Activated CD4-positive, alpha-beta T cell treated with anti-CD3 and anti-CD28 coated beads for 36 hours (primary cell): ENCODE results near the gene CTSA. TPM values are rescaled to one million over a fixed set of nuclear protein-coding genes. Genes with fewer than 3 reads are reported as not detected.
A peak's percentile ranks its signal among the peaks of the same experiment; 100 is the strongest.

Experiments used
- ATAC-seq: fragments of 200-7000 bp; cut with Tn5 transposase; one replicate; pipeline ENCODE4 v1.10.0; 2021; ENCODE audit warnings: mild to moderate bottlenecking, moderate library complexity
- CTCF ChIA-PET: fragments of 350-600 bp; sonication (Branson Sonifier 250); formaldehyde crosslinking; loops from one replicate; lab custom pipeline; 2021; ENCODE audit warnings: antibody characterized with exemption; lab: Charles Lee
- POLR2A ChIA-PET: fragments of 350-600 bp; sonication (Branson Sonifier 250); formaldehyde crosslinking; loops from one replicate; lab custom pipeline; 2021; ENCODE audit warnings: antibody characterized with exemption, inconsistent platforms; lab: Charles Lee
- DNase-seq: peaks from one replicate; pipeline ENCODE4 v3.0.0-alpha.2; 2020
- H3K27ac Mint-ChIP-seq: one replicate; pipeline ENCODE4 v1.8.0; 2021; ENCODE audit warnings: mixed read lengths
- H3K27me3 Mint-ChIP-seq: one replicate; pipeline ENCODE4 v1.8.0; 2021; ENCODE audit warnings: mixed read lengths
- H3K36me3 Mint-ChIP-seq: one replicate; pipeline ENCODE4 v1.8.0; 2021; ENCODE audit warnings: low read depth, mixed read lengths
- H3K4me1 Mint-ChIP-seq: one replicate; pipeline ENCODE4 v1.8.0; 2021; ENCODE audit warnings: mixed read lengths
- H3K4me3 Mint-ChIP-seq: one replicate; pipeline ENCODE4 v1.8.0; 2021; ENCODE audit warnings: mild to moderate bottlenecking, moderate library complexity, mixed read lengths
- H3K9me3 Mint-ChIP-seq: one replicate; pipeline ENCODE4 v1.8.0; 2021; ENCODE audit warnings: low read depth, mixed read lengths
- intact Hi-C, 2 experiments: fragments of 100-400 bp; cut with DNase I in 1 of 2; cut with micrococcal nuclease in 1 of 2; formaldehyde crosslinking; loops; one replicate each; pipeline versions ENCODE4 v1.14.2 to v1.15.1; 2022 to 2024; cut with DNase I, micrococcal nuclease
- total RNA-seq, 2 experiments: library from RNA; stranded (reverse); gene quantifications; one replicate each; pipeline ENCODE4 v1.2.3, GENCODE V29; 2021

The CTSA gene
- total RNA-seq, 2 experiments from 2014 or later: 36.4 to 45.6 TPM

DNA sequence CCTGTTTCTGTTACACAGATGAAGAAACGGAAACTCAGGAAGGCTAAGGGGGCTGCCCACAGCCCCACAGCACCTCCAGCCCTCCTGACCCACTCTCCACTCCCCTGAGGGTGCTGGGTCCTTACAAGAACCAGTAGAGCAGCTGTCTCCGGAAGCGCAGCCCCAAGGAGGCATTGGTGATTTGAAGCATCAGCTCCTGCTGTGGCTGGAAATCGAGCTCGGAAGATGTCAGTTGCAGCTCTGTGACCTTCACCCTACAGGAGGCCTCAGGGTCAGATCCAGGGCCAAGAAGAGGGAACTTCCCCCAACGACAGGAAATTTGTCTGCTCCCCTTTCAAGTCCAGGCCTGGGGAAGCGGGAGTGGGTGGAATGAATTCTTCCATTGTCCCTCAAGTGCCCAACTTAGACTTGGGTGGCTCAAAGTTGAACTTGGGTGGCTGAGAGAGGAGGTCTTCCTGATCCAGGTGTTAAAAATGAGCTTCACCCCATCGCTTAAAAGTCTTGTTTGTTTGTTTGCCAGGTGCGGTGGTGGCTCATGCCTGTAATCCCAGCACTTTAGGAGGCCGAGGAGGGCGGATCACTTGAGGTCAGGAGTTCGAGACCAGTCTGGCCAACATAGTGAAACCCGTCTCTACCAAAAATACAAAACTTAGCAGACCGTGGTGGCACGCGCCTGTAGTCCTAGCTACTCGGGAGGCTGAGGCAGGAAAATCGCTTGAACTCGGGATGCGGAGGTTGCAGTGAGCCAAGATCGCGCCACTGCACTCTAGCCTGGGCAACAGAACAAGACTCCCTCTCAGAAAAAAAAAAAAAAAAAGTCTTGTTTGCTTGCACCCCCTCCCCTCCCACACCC is 18.9 kb downstream of the CTSA start:
- intact Hi-C loops: loop anchor here (1.0 kb wide), 3 partner anchors 25 to 98 kb away; partner anchors contain the start of genes UBE2C (in 1 of the 2) and ZSWIM1 (in 1 of the 2)
- Mint-ChIP-seq H3K27me3 (peaks cover 12% of the 10 kb centered on the region), H3K9me3 (no peaks in the 10 kb centered on the region), H3K36me3 (no peaks in the 10 kb centered on the region), H3K4me3 (peak overlapping the region; percentile 68), H3K4me1 (peaks cover 16% of the 10 kb centered on the region), H3K27ac (no peak overlapping the region)
- ChIA-PET CTCF (interaction anchor here (1.1 to 1.5 kb wide), 3 partner anchors 21 to 111 kb away, joined by 3 to 5 read pairs (median 4); no protein-coding TSS in a partner anchor), POLR2A (interaction anchor here (0.7 kb wide), 1 partner anchor 34 kb away, joined by 5 read pairs; no protein-coding TSS in a partner anchor)
- ATAC-seq: no peak
- DNase-seq: no peak

DNA sequence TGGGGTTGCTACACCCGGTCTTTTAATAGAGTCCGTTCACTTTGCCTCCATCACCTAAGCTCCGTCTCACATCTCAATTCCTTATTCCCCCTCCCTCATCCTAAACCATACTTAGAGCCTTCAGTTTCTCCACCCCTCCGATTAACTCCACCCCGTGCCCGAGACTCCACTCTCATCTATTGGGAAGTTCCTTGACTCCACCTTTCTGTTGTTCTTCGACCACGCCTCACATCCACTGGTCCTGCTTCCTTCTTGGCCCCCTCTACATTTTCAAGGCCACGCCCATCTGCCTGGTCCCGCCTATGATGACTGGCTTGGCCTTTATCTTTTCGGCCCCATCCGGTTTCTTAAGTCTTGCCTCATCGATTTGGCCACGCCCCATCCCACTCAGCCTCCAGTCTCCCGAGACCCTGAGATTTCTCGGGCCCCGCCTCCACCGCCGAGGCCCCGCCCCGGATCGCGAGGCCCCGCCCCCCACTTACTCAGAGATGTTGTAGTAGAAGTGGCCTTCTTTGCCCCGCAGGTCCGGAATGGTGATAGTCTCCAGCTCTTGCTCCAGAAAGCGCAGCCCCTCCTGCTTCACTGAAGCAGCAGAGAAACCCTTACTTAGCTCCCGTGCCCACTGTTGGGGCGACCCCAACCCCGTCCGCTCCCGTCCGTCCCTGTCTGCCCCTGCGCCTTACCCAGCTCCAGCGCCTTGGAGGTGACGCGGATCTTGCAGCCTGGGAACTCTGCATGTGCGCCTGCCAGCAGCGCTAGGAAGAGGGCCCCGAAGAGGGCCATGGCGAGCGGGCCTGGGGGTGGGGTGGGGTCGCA is 19.7 kb downstream of the CTSA start:
- CTCF ChIA-PET: interaction anchor here (0.7 to 1.5 kb wide), 5 partner anchors 9 to 112 kb away, joined by 3 to 5 read pairs (median 3); no protein-coding TSS in a partner anchor
- ATAC-seq: peak; percentile 92
- Mint-ChIP-seq H3K27me3 (peaks cover 12% of the 10 kb centered on the region), H3K9me3 (no peaks in the 10 kb centered on the region), H3K27ac (peak overlapping the region; percentile 80), H3K4me1 (peaks cover 16% of the 10 kb centered on the region), H3K4me3 (peak overlapping the region; percentile 68), H3K36me3 (no peaks in the 10 kb centered on the region)
- intact Hi-C loops: loop anchor here (1.0 kb wide), 7 partner anchors 20 to 453 kb away; partner anchors contain the start of genes ACOT8 (in 2 of the 2), UBE2C (in 2 of the 2), ZSWIM3 (in 2 of the 2) and CTSA (in 1 of the 2)
- POLR2A ChIA-PET: interaction anchor here (0.7 kb wide), 1 partner anchor 33 kb away, joined by 5 read pairs; no protein-coding TSS in a partner anchor
- peak; percentile 98 for DNase-seq

DNA sequence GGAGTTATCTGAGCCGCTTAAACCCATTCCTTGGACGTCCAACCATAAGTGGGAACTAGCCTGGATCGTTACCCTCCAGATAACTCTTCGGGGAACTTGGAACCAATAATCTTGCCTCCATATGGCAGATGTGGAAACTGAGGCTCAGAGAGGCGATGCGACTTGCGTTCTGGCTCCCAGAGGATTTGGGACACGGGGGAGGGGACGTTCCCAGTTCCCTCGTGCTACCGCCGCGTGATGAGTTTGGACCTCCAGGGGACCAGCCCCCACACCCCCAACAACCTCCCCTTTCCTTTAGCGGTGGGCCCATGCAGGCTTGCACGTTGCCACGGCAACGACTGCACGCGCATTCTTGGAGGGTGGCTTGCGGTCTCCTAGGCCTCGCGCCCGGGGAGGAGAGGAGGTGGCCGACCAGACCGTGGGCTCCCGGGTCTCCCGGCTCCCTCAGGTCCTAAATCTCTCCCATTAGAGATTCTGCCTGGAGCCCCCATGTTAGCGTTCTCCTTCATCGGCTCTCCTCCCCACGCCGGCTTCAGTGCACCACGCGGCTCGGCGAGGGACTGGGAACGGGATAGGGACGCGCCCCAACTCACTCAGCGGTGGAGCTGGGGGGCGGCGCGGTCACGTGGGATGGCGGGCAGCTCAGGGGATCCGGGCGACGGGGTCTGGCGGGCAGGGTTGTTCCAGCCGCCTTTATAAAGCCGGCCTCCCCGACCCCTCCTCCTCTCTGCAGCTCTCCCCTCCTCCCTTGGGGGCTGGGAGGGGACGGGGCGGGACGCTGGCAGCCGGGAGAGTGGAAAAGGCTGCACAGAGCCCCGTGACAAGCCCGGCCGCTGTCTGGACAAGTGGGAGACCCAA is 20.6 kb downstream of the CTSA start, which contains the start of gene PLTP:
TSS of gene PLTP (minus strand) at position 670 of the 858 bp plus-strand sequence. CDS start 703 bp downstream, outside the sequence.
- CTCF ChIA-PET: interaction anchor here (1.0 to 1.1 kb wide), 2 partner anchors 23 to 61 kb away, joined by 3 to 5 read pairs; no protein-coding TSS in a partner anchor
- no peaks in the 10 kb centered on the region for H3K9me3 Mint-ChIP-seq
- no peak for ATAC-seq
- H3K27ac Mint-ChIP-seq: peak within 1 kb of the TSS; percentile 71
- H3K4me3 Mint-ChIP-seq: peak within 1 kb of the TSS; percentile 68
- intact Hi-C loops: loop anchor here (1.0 kb wide), 6 partner anchors 20 to 453 kb away; partner anchors contain the start of genes ACOT8 (in 2 of the 2), ZSWIM3 (in 2 of the 2), CTSA (in 1 of the 2) and NEURL2 (in 1 of the 2)
- H3K27me3 Mint-ChIP-seq: peaks cover 19% of the 10 kb centered on the region
- peaks cover 16% of the 10 kb centered on the region for H3K4me1 Mint-ChIP-seq
- POLR2A ChIA-PET: no interaction called here
- DNase-seq: peak; percentile 50
- H3K36me3 Mint-ChIP-seq: no peaks in the 10 kb centered on the region

DNA sequence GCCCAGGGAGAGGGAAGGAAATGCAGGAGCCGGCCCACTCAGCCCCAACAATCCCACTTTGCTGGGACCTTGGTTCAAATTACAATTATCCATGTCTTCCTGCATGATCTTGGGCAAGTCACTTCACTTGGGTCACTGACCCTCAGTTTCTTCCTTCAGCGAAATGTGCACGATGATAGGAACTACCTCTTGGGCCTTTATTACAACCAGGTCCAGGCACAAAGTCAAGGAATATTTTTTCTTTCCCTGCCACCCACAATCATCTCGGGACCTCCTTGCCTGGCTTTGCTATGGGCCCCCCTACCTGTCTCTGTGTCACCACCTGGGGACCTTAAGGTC is 21.2 kb downstream of the CTSA start:
- ATAC-seq: no peak
- H3K4me3 Mint-ChIP-seq: peak overlapping the region; percentile 68
- no peaks in the 10 kb centered on the region for H3K36me3 Mint-ChIP-seq
- POLR2A ChIA-PET: no interaction called here
- H3K27ac Mint-ChIP-seq: no peak overlapping the region
- no peak for DNase-seq
- H3K9me3 Mint-ChIP-seq: no peaks in the 10 kb centered on the region
- CTCF ChIA-PET: no interaction called here
- intact Hi-C loops: no loop called here
- H3K27me3 Mint-ChIP-seq: peaks cover 21% of the 10 kb centered on the region
- H3K4me1 Mint-ChIP-seq: peaks cover 16% of the 10 kb centered on the region

DNA sequence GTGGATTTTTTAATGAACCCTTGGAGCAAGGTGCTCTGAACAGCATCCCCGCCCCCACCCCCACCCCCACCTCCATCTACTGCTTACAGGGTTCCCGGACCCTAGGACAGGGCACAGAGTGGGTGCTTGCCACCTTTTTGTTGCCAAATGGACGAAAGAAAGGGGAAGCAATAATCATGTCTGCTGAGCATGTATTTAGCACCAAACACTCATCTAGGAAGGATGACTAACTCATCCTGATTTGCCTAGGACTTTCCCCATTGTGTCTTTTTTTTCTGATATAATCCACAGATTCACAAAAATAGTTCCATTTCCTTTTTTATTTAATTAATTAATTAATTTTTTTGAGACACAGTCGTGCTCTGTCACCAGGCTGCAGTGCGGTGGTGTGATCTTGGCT is 22.0 kb downstream of the CTSA start:
- Mint-ChIP-seq H3K4me3 (no peak overlapping the region), H3K27me3 (peaks cover 24% of the 10 kb centered on the region), H3K27ac (no peak overlapping the region), H3K9me3 (no peaks in the 10 kb centered on the region), H3K4me1 (peaks cover 16% of the 10 kb centered on the region), H3K36me3 (no peaks in the 10 kb centered on the region)
- ATAC-seq (no peak), DNase-seq (no peak)
- ChIA-PET CTCF (no interaction called here), POLR2A (no interaction called here)
- intact Hi-C loops: no loop called here

DNA sequence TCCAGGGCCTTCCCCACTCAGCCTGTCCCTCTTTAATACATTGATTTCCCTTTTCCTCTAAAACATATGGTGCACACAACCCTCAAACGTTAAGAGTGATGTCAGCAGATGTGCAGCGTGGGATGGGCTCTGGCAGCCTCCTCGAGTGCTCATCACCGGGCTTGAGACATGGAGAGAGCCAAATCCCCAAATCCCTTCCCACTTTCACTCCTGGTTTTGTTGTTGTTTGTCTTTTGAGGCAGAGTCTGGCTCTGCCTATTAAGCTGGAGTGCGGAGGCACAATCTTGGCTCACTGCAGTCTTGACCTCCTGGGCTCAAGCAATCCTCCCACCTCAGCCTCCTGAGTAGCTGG is 26.6 kb downstream of the CTSA start:
- no peak for DNase-seq
- no peak for ATAC-seq
- H3K9me3 Mint-ChIP-seq: no peaks in the 10 kb centered on the region
- H3K27ac Mint-ChIP-seq: no peak overlapping the region
- intact Hi-C loops: no loop called here
- POLR2A ChIA-PET: interaction anchor here (0.6 to 0.7 kb wide), 3 partner anchors 10 to 19 kb away, joined by 3 to 6 read pairs (median 5); partner anchors contain the start of gene PCIF1
- H3K4me1 Mint-ChIP-seq: peaks cover 5% of the 10 kb centered on the region
- CTCF ChIA-PET: interaction anchor here (1.0 kb wide), 1 partner anchor 10 kb away, joined by 4 read pairs; no protein-coding TSS in a partner anchor
- H3K4me3 Mint-ChIP-seq: no peak overlapping the region
- H3K36me3 Mint-ChIP-seq: no peaks in the 10 kb centered on the region
- peaks cover 26% of the 10 kb centered on the region for H3K27me3 Mint-ChIP-seq

DNA sequence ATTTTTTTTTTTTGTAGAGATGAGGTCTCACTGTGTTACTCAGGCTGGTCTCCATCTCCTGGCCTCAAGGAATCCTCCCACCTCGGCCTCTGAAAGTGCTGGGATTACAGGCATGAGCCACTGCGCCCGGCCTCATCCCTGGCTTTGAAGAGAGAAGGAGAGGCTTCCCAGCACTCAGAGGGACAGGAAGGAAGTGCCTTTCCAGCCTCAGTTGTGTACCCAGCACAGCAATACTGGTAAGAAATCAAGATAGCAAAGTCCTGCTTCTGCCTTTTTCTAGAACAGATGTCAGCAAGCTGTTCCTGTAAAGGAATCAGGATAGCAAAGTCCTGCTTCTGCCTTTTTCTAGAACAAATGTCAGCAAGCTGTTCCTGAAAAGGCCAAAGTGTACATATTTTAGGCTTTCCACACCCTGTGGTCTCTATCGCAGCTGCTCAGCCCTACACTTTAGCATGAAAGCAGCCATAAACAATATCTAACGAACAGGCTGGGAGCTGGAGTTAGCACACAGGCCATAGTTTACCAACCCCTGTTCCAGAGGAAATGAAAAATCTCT is 27.1 kb downstream of the CTSA start:
- peaks cover 4% of the 10 kb centered on the region for H3K4me1 Mint-ChIP-seq
- no peak overlapping the region for H3K27ac Mint-ChIP-seq
- H3K36me3 Mint-ChIP-seq: no peaks in the 10 kb centered on the region
- intact Hi-C loops: no loop called here
- H3K27me3 Mint-ChIP-seq: peaks cover 25% of the 10 kb centered on the region
- DNase-seq (no peak), ATAC-seq (no peak)
- H3K4me3 Mint-ChIP-seq: no peak overlapping the region
- ChIA-PET CTCF (interaction anchor here (1.0 to 1.1 kb wide), 2 partner anchors 9 to 482 kb away, joined by 3 to 4 read pairs; no protein-coding TSS in a partner anchor), POLR2A (interaction anchor here (0.6 to 0.7 kb wide), 3 partner anchors 10 to 20 kb away, joined by 3 to 6 read pairs (median 5); partner anchors contain the start of gene PCIF1)
- no peaks in the 10 kb centered on the region for H3K9me3 Mint-ChIP-seq

DNA sequence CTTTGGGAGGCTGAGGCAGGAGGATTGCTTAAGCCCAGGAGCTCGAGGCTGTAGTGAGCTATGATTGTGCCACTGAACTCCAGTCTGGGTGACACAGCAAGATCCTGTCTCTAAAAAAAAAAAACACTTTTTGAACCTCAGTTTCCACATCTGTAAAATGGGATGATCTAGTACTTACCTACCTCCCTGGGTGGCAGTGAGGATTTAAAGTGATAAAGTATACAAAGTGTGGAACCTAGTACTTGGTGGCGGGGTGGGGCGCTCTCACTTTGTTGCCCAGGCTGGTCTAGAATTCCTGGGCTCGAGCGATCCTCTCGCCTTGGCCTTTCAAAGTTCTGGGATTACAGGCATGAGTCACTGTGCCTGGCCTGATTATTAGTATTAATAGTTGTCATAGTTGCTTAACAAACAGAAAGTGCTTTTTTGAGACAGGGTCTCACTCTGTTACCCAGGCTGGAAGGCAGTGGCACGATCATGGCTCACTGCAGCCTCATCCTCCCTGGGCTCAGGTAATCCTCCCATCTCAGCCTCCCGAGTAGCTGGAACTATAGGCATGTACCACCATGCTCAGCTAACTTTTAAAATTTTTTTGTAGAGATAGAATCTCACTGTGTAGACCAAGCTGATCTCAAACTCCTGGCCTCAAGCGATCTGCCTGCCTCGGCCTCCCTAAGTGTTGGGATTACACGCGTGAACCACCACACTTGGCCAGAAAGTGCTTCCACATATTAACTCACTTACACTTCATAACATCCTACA is 27.8 kb downstream of the CTSA start:
- DNase-seq: no peak
- peaks cover 24% of the 10 kb centered on the region for H3K27me3 Mint-ChIP-seq
- no peak for ATAC-seq
- ChIA-PET POLR2A (no interaction called here), CTCF (interaction anchor here (1.0 to 1.1 kb wide), 2 partner anchors 9 to 482 kb away, joined by 3 to 4 read pairs; no protein-coding TSS in a partner anchor)
- no peak overlapping the region for H3K27ac Mint-ChIP-seq
- no peak overlapping the region for H3K4me3 Mint-ChIP-seq
- no peaks in the 10 kb centered on the region for H3K9me3 Mint-ChIP-seq
- no peaks in the 10 kb centered on the region for H3K36me3 Mint-ChIP-seq
- H3K4me1 Mint-ChIP-seq: peaks cover 4% of the 10 kb centered on the region
- intact Hi-C loops: no loop called here

DNA sequence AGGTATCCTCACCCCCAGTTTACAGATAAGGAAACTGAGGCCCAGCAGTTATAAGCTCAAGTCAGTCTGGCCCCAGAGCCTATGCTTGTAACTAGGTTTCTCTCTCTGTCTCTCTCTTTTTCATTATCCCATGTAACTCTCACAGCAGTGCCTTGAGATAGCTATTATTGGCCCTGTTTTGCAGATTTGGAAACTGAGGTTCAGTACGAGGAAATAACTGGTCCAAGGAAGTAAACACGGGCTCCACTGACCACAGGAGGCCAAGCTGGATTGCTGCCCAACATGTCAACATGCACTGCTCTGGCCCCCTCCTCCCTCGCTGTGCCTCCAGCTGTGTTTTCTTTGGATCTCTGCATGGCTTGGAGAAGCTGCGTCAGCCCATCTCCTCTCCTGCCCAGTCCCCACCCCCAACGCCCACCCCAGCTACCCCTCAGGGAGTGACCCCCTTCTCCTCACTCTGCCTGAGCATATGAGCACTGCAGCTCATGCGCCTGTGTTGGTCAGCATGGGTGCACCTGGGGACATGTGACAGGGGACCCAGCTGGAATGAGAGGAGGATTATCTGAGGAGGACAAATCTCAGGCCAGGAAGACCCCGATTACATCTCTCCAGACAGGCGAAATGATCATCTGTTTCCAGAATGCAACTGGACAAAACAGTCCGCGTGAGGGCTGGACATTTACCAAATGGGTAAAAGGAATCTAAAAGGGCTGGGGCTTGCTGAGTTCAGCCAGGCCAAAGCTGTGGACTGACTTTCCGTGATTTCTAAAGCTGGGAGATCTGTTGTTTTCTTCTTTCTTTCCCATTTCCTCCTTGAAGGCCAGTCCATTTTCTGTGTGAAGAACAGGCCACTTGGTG is 28.6 kb downstream of the CTSA start:
- ATAC-seq: no peak
- H3K4me1 Mint-ChIP-seq: peaks cover 5% of the 10 kb centered on the region
- no peaks in the 10 kb centered on the region for H3K9me3 Mint-ChIP-seq
- ChIA-PET CTCF (interaction anchor here (0.5 to 1.4 kb wide), 4 partner anchors 9 to 50 kb away, joined by 3 to 5 read pairs (median 4); partner anchors contain the start of genes CTSA and NEURL2), POLR2A (interaction anchor here (0.6 kb wide), 1 partner anchor 599 kb away, joined by 3 read pairs; no protein-coding TSS in a partner anchor)
- H3K4me3 Mint-ChIP-seq: no peak overlapping the region
- intact Hi-C loops: no loop called here
- peaks cover 16% of the 10 kb centered on the region for H3K27me3 Mint-ChIP-seq
- H3K36me3 Mint-ChIP-seq: no peaks in the 10 kb centered on the region
- DNase-seq: no peak
- H3K27ac Mint-ChIP-seq: no peak overlapping the region
